ENCODE results near the gene PDGFA. TPM values are rescaled to one million over a fixed set of nuclear protein-coding genes. Genes with fewer than 3 reads are reported as not detected.

The PDGFA gene
- total and polyA plus RNA-seq, 8 donors = 11.1 to 93.0 (median 41.8) TPM

GRCh38 chr7:459584-460373 lies 59.9 kb downstream of the PDGFA start:
- intact Hi-C loops (cut with DNase I; ENCODE audit: low total_unique reads) = no loop called here
- Histone ChIP-seq H3K4me1 (peaks cover 11 to 25% (median 17%) of the 10 kb centered on the region in 4 donors), H3K9me3 (no peaks in the 10 kb centered on the region), H3K27ac (peak overlapping the region in 1 of 5 donors; percentile 37), H3K27me3 (peaks cover 0 to 11% (median 0%) of the 10 kb centered on the region in 3 donors), H3K36me3 (no peaks in the 10 kb centered on the region), H3K4me3 (no peak overlapping the region)
- 76 to 89% (median 88%) methylated on average over 6 of the region's 6 CpGs for WGBS, 5 donors
- DNase-seq = no peak
- TF ChIP-seq POLR2A (IDR thresholded peaks at IDR 0.05) (no peak), EP300 (IDR thresholded peaks at IDR 0.05) (no peak), CTCF (IDR thresholded peaks at IDR 0.05) (no peak), POLR2AphosphoS5 (IDR thresholded peaks at IDR 0.05) (no peak)

- no peak overlapping the region for H3K27ac ChIP-seq
- H3K4me3 ChIP-seq = no peak overlapping the region
- peaks cover 0 to 21% (median 0%) of the 10 kb centered on the region in 3 donors for H3K27me3 ChIP-seq
- peaks cover 9 to 25% (median 15%) of the 10 kb centered on the region in 4 donors for H3K4me1 ChIP-seq
- WGBS, 5 donors = 91 to 96% (median 96%) methylated on average over 4 to 9 of the region's 9 CpGs
- no peak for TF ChIP-seq CTCF (IDR thresholded peaks at IDR 0.05)
- no peak for TF ChIP-seq POLR2A (IDR thresholded peaks at IDR 0.05)
- TF ChIP-seq EP300 (IDR thresholded peaks at IDR 0.05) = no peak
- TF ChIP-seq POLR2AphosphoS5 (IDR thresholded peaks at IDR 0.05) = no peak
- no peaks in the 10 kb centered on the region for H3K9me3 ChIP-seq
- no peak for DNase-seq
- intact Hi-C loops (cut with DNase I; ENCODE audit: low total_unique reads) = no loop called here
- H3K36me3 ChIP-seq = no peaks in the 10 kb centered on the region
These were observed 61.0 kb downstream of the PDGFA start for GRCh38 chr7:458511-459245.

GRCh38 chr7:457814-458510 lies 61.7 kb downstream of the PDGFA start:
- Histone ChIP-seq H3K4me3 (no peak overlapping the region), H3K27me3 (peaks cover 0 to 28% (median 0%) of the 10 kb centered on the region in 3 donors), H3K36me3 (no peaks in the 10 kb centered on the region), H3K27ac (no peak overlapping the region), H3K4me1 (peaks cover 11 to 28% (median 17%) of the 10 kb centered on the region in 4 donors), H3K9me3 (no peaks in the 10 kb centered on the region)
- intact Hi-C loops (cut with DNase I; ENCODE audit: low total_unique reads) = no loop called here
- WGBS, 5 donors = 80 to 90% (median 83%) methylated on average over 29 to 30 of the region's 30 CpGs
- no peak for DNase-seq
- TF ChIP-seq EP300 (IDR thresholded peaks at IDR 0.05) (no peak), POLR2AphosphoS5 (IDR thresholded peaks at IDR 0.05) (no peak), POLR2A (IDR thresholded peaks at IDR 0.05) (no peak), CTCF (IDR thresholded peaks at IDR 0.05) (no peak)
